ENCODE data around the gene CETN1. TPM values are rescaled to one million over a fixed set of nuclear protein-coding genes. Genes with fewer than 3 reads are reported as not detected.
A peak's percentile ranks its signal among the peaks of the same experiment; 100 is the strongest.

CETN1 gene
- total and polyA plus RNA-seq, 2 experiments from 2014 or later = not detected

GRCh38 chr18:596288-596881 is 16.2 kb downstream of the CETN1 start:
- Histone ChIP-seq H3K36me3 (replicated peaks; ENCODE audit: insufficient read depth, low read depth) (no peaks in the 10 kb centered on the region), H3K27ac (peak overlapping the region; percentile 83), H3K79me2 (no peaks in the 10 kb centered on the region), H2AFZ (peak overlapping the region; percentile 31), H3K9me3 (ENCODE audit: low read depth) (no peaks in the 10 kb centered on the region), H3K9me2 (replicated peaks; ENCODE audit: insufficient read depth) (no peaks in the 10 kb centered on the region), H4K20me1 (ENCODE audit: insufficient read depth, poor library complexity, severe bottlenecking) (no peaks in the 10 kb centered on the region), H3K4me1 (ENCODE audit: insufficient read depth) (no peaks in the 10 kb centered on the region), H3K4me3 (peak overlapping the region; percentile 3), H3K4me2 (peak overlapping the region; percentile 71), H3K27me3 (no peaks in the 10 kb centered on the region)
- 35% methylated on average over 11 of the region's 24 CpGs for WGBS (ENCODE audit: low lambda C conversion rate, missing lambda C conversion rate)
- TF ChIP-seq CTCF (IDR thresholded peaks at IDR 0.05; ENCODE audit: poor library complexity) = no peak
- TF ChIP-seq EZH2phosphoT487 (IDR thresholded peaks at IDR 0.05; ENCODE audit: low read depth, severe bottlenecking, unreplicated experiment) = no peak
- no peak for TF ChIP-seq EZH2 (IDR thresholded peaks at IDR 0.05; ENCODE audit: borderline replicate concordance)
- DNase-seq (ENCODE audit: low spot score) = peak; percentile 86

- Histone ChIP-seq H3K4me1 (ENCODE audit: insufficient read depth) (no peaks in the 10 kb centered on the region), H3K36me3 (replicated peaks; ENCODE audit: insufficient read depth, low read depth) (no peaks in the 10 kb centered on the region), H3K9me2 (replicated peaks; ENCODE audit: insufficient read depth) (no peaks in the 10 kb centered on the region), H3K79me2 (no peaks in the 10 kb centered on the region), H3K27me3 (no peaks in the 10 kb centered on the region), H3K27ac (peak overlapping the region; percentile 78), H2AFZ (no peak overlapping the region), H3K4me3 (no peak overlapping the region), H3K4me2 (peak overlapping the region; percentile 77), H4K20me1 (ENCODE audit: insufficient read depth, poor library complexity, severe bottlenecking) (no peaks in the 10 kb centered on the region), H3K9me3 (ENCODE audit: low read depth) (no peaks in the 10 kb centered on the region)
- 47% methylated on average over 6 of the region's 6 CpGs for WGBS (ENCODE audit: low lambda C conversion rate, missing lambda C conversion rate)
- DNase-seq (ENCODE audit: low spot score) = no peak
- TF ChIP-seq EZH2phosphoT487 (IDR thresholded peaks at IDR 0.05; ENCODE audit: low read depth, severe bottlenecking, unreplicated experiment) (no peak), CTCF (IDR thresholded peaks at IDR 0.05; ENCODE audit: poor library complexity) (no peak), EZH2 (IDR thresholded peaks at IDR 0.05; ENCODE audit: borderline replicate concordance) (no peak)
Observed at GRCh38 chr18:598124-598589, 18.0 kb downstream of the CETN1 start.

GRCh38 chr18:600107-600506 is 19.9 kb downstream of the CETN1 start:
- no peaks in the 10 kb centered on the region for H3K9me2 ChIP-seq (replicated peaks; ENCODE audit: insufficient read depth)
- no peak overlapping the region for H3K4me2 ChIP-seq
- H3K4me1 ChIP-seq (ENCODE audit: insufficient read depth) = no peaks in the 10 kb centered on the region
- no peak overlapping the region for H2AFZ ChIP-seq
- TF ChIP-seq CTCF (IDR thresholded peaks at IDR 0.05; ENCODE audit: poor library complexity) (no peak), EZH2phosphoT487 (IDR thresholded peaks at IDR 0.05; ENCODE audit: low read depth, severe bottlenecking, unreplicated experiment) (no peak), EZH2 (IDR thresholded peaks at IDR 0.05; ENCODE audit: borderline replicate concordance) (no peak)
- DNase-seq (ENCODE audit: low spot score) = no peak
- no peak overlapping the region for H3K4me3 ChIP-seq
- peak overlapping the region; percentile 6 for H3K27ac ChIP-seq
- no peaks in the 10 kb centered on the region for H3K36me3 ChIP-seq (replicated peaks; ENCODE audit: insufficient read depth, low read depth)
- H3K27me3 ChIP-seq = no peaks in the 10 kb centered on the region
- H4K20me1 ChIP-seq (ENCODE audit: insufficient read depth, poor library complexity, severe bottlenecking) = no peaks in the 10 kb centered on the region
- H3K9me3 ChIP-seq (ENCODE audit: low read depth) = no peaks in the 10 kb centered on the region
- 67% methylated on average over 3 of the region's 3 CpGs for WGBS (ENCODE audit: low lambda C conversion rate, missing lambda C conversion rate)
- H3K79me2 ChIP-seq = no peaks in the 10 kb centered on the region
